ENCODE results near the gene SUN1. TPM values are rescaled to one million over a fixed set of nuclear protein-coding genes. Genes with fewer than 3 reads are reported as not detected.

The SUN1 gene
- total and polyA plus RNA-seq, 10 of the 15 experiments (the other 5 are each of a cell fraction or from before 2014, with no cell fraction given): 27.8 to 107 (median 65.8) TPM

GRCh38 chr7:913736-914520 is 81.7 kb downstream of the SUN1 start:
- H3K4me2 ChIP-seq (ENCODE audit: control insufficient read depth, insufficient read depth): no peak overlapping the region
- BruUV-seq (replicated peaks): no TSS peak
- H4K20me1 ChIP-seq (ENCODE audit: control insufficient read depth, insufficient read depth): no peaks in the 10 kb centered on the region
- CTCF ChIA-PET: interaction anchor here (1.0 to 1.2 kb wide), 2 partner anchors 79 to 152 kb away, joined by 3 to 4 read pairs; no protein-coding TSS in a partner anchor
- no peak for ATAC-seq
- H2AFZ ChIP-seq (ENCODE audit: control insufficient read depth, low read depth, low read length): no peak overlapping the region
- peaks cover 16% of the 10 kb centered on the region for H3K4me1 ChIP-seq (ENCODE audit: control insufficient read depth, insufficient read depth, low read length)
- SMC1A ChIA-PET (ENCODE audit: uncharacterized antibody, unreplicated experiment): interaction anchor here (0.6 kb wide), 1 partner anchor 33 kb away, joined by 3 read pairs; no protein-coding TSS in a partner anchor
- no peak overlapping the region for H3K27ac ChIP-seq (ENCODE audit: control insufficient read depth, insufficient read depth)
- intact Hi-C loops (cut with micrococcal nuclease; ENCODE audit: unreplicated experiment): no loop called here
- 79% methylated on average over 30 of the region's 31 CpGs for WGBS (ENCODE audit: insufficient coverage, insufficient replicate concordance, low lambda C conversion rate, missing lambda C conversion rate)
- H3K4me3 ChIP-seq: no peak overlapping the region
- RAD21 ChIA-PET (ENCODE audit: unreplicated experiment): no interaction called here
- DNase-seq (ENCODE audit: low read depth, low spot score): no peak
- H3K36me3 ChIP-seq (ENCODE audit: control insufficient read depth in 2 of 2, insufficient read depth in 2 of 2, low read length in 1 of 2): peaks cover 0 to 4% of the 10 kb centered on the region in 2 experiments; a peak in 3 of 4 replicates
- in situ Hi-C loops (cut with MboI): no loop called here
- POLR2A ChIA-PET: interaction anchor here (0.6 to 1.0 kb wide), 2 partner anchors 45 to 64 kb away, joined by 3 to 5 read pairs; no protein-coding TSS in a partner anchor
- no peaks in the 10 kb centered on the region for H3K27me3 ChIP-seq (replicated peaks in 1 of 2; ENCODE audit: control insufficient read depth in 2 of 2, insufficient read depth in 2 of 2, low read length in 1 of 2)
- H3K9me3 ChIP-seq (replicated peaks; ENCODE audit: control insufficient read depth, insufficient read depth, low read length): no peaks in the 10 kb centered on the region
- no peak overlapping the region for H3K9ac ChIP-seq (ENCODE audit: control insufficient read depth, insufficient read depth, low read length)
- FAIRE-seq: no peak
- no peaks in the 10 kb centered on the region; the same call in none of the 2 replicates for H3K79me2 ChIP-seq (ENCODE audit: control insufficient read depth, insufficient read depth, low read length)
- TF ChIP-seq RFX5 (IDR thresholded peaks at IDR 0.05; ENCODE audit: low read depth, low read length) (no peak), CBX3 (IDR thresholded peaks at IDR 0.05; ENCODE audit: borderline replicate concordance, low read depth) (no peak), MTA3 (IDR thresholded peaks at IDR 0.05; ENCODE audit: borderline replicate concordance, low read length) (no peak), NKRF (conservative IDR thresholded peaks at IDR 0.05) (no peak), ZZZ3 (IDR thresholded peaks at IDR 0.05; ENCODE audit: control insufficient read depth, insufficient read length, low read depth) (no peak), GATAD2B (conservative IDR thresholded peaks at IDR 0.05; ENCODE audit: low read depth) (no peak), TARDBP (IDR thresholded peaks at IDR 0.05; ENCODE audit: borderline replicate concordance) (no peak), CUX1 (IDR thresholded peaks at IDR 0.05; ENCODE audit: insufficient replicate concordance, low read depth, low read length) (no peak), TAF1 (IDR thresholded peaks at IDR 0.05; ENCODE audit: borderline replicate concordance, low read depth, low read length) (no peak), IKZF2 (IDR thresholded peaks at IDR 0.05) (no peak), CBFB (IDR thresholded peaks at IDR 0.05; ENCODE audit: low read depth) (no peak), EGR1 (IDR thresholded peaks at IDR 0.05; ENCODE audit: borderline replicate concordance in 1 of 2, low read depth in 2 of 2, low read length in 2 of 2) (no peak), SREBF2 (IDR thresholded peaks at IDR 0.05; ENCODE audit: low read length) (no peak), SKIL (IDR thresholded peaks at IDR 0.05; ENCODE audit: low read depth, poor library complexity, severe bottlenecking) (no peak)
